ENCODE measurements around the gene KAZALD1. TPM values are rescaled to one million over a fixed set of nuclear protein-coding genes. Genes with fewer than 3 reads are reported as not detected.

KAZALD1 gene
- total RNA-seq, 1 donor from 2014 or later: 12.1 TPM

DNA sequence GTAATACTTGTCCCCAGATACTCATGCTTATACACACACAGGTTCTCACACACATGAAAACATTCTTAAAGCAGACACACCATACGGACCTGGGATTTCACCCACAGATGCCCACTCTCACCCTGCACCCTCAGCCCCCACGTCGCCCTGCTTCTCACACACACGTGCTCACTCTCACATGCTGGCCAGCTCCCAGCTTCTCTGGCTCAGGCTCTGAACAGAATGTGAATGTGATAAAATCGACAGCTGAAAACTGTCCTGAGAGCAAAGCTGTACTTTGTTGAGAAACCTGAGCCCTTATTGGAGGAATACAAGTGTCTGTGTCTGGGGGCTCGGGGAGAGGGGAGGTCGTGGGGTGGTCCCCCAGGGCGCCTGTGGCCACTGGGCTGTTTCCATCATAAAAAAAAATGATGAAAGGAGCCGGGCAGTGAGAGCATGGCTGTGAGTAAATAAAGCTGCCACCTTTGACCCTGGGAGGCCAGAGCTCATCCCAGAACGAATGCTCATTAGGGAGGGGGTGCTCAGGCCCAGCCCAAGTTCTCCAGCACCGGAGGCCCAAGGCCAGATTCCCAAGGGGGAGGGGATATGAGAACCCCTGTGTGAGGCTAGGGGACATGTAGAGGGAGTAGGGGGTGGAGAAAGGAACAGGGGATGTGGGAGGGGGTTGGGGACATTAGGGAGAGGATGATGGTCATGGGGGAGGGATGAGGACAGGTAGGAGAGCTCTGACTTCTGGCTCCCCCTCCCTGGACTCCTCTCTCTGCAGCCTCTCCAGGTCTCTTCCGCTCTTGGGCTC lies 51.2 kb downstream of the KAZALD1 start:
- intact Hi-C loops (cut with DNase I): no loop called here
- no peak for DNase-seq (ENCODE audit: low spot score)

DNA sequence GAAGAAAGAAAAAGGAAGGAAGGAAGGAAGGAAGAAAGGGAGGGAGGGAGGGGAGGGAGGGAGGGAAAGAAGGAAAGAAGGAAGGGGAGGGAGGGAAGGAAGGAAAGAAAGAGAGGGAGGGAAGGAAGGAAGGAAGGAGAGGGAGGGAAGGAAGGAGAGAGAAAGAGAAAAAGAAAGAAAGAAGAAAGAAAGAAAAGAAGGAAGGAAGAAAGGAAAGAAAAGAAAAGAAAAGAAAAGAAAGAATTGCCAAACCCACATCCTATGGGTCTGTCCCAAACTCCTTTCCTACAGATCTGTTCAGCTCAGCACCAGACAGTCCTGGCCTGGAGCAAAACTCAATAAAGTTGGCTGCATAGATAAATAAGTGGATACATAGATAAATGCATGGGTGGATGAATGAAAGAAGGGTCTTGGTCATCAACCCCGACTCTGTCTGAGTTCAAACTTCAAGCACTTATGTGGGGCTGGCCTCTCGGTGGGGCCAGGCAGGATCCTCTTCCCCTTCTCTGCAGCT lies 52.2 kb downstream of the KAZALD1 start:
- DNase-seq (ENCODE audit: low spot score): no peak
- intact Hi-C loops (cut with DNase I): no loop called here

DNA sequence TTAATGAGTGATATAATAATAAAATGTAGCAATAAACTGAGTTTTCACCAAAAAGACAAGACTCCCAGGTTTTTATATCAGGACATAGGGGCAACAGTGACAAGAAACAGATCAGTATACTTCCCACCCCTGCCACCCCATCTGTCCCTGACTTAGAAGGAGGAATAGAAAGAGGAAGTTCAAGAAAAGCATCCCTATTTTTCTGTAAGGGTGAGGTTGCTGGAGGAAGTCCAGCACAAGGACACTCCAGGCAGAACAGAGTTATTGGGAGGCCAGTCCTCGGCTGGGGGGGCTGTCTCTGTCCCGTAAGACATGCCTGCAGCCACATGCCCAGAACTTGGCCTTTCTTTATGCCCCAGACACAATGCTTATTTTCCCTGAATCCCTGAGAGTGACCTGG lies 52.9 kb downstream of the KAZALD1 start:
- DNase-seq (ENCODE audit: low spot score): no peak

More for the DNA sequence above, 52.9 kb downstream of the KAZALD1 start:
- intact Hi-C loops (cut with DNase I): no loop called here

Other genes with a start within 250 kb of the KAZALD1 start
- gene SLF2, start 149.0 kb upstream of the KAZALD1 start, total RNA-seq: 22.8 TPM
- 1.0 TPM for gene SEMA4G, start 92.5 kb upstream of the KAZALD1 start, total RNA-seq
- gene MRPL43, start 74.5 kb upstream of the KAZALD1 start, total RNA-seq: 51.7 TPM
- 5.2 TPM for gene TWNK, start 74.4 kb upstream of the KAZALD1 start, total RNA-seq
- gene LZTS2, start 62.2 kb upstream of the KAZALD1 start, total RNA-seq: 47.2 TPM
- 0.40 TPM for gene PDZD7, start 30.9 kb upstream of the KAZALD1 start, total RNA-seq
- gene SFXN3, start 30.8 kb upstream of the KAZALD1 start, total RNA-seq: 30.8 TPM
- not detected for gene TLX1, start 69.3 kb downstream of the KAZALD1 start, total RNA-seq
- 0.13 TPM for gene LBX1, start 167.5 kb downstream of the KAZALD1 start, total RNA-seq